ENCODE results near the gene ADGRB3.

DNA sequence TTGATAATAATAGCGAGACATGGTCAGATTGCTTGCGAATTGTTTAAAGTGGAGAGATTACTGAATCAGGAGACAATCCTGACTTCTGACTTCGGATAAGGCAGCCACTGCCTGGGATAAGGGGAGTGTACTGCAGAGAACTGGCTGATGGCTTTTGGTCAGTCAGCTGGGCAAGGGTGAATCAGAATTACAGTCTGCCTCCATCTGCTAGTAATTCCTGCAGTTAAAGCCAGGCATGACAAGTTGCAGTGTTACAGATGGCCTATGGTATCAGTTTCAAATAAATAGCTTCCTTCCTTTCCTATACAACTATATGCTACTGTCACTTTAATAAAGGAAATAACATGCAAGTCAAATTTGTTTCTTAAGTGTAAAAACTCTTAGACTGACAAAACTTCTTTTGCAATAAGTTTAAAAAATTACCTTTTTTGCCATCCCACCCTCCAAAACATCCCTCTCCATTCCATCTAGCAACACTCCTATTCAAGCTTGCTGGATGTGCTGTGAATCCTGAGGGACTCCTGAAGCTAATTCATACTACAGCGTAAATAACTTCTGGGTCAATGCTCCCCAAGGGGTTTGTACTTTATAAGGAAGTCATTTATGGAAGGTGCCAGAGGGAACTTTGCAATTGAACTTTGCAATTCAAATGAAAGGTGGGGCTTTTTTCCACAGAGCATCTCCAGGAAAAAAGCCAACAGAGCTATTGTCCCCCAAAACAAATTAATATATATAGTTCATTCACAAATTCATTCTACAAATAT, 245.2 kb downstream of the ADGRB3 start:
- no peak for TF ChIP-seq EGR1 (IDR thresholded peaks at IDR 0.05)
- no peak for TF ChIP-seq TEAD4 (IDR thresholded peaks at IDR 0.05)
- TF ChIP-seq, protein P1, sequence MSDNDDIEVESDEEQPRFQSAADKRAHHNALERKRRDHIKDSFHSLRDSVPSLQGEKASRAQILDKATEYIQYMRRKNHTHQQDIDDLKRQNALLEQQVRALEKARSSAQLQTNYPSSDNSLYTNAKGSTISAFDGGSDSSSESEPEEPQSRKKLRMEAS (IDR thresholded peaks at IDR 0.05), result no peak
- TF ChIP-seq CREB1 (IDR thresholded peaks at IDR 0.05; ENCODE audit: low read depth), result no peak

Measured in Ishikawa (cell line).